ENCODE data around the gene S100B.

DNA sequence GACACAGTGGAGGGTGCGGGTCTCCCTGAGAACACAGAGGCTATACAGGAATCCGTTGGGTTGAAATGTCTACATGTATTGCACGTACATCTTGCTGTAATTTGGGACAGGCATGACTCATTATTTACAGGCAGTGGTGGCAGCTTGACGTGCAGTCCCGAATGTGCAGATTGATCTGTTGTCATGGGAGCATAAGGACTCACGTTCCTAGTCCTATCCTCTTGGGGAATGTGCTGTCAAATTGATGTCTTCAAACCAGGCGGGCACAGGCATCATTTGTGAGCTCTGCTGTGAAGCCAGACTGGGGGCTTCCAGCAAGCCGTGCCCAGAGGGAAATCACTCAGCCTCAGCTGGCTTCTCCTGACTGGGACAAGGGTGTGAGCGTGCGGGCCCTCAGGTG, 40.5 kb downstream of the S100B start:
- TF ChIP-seq, protein P1, sequence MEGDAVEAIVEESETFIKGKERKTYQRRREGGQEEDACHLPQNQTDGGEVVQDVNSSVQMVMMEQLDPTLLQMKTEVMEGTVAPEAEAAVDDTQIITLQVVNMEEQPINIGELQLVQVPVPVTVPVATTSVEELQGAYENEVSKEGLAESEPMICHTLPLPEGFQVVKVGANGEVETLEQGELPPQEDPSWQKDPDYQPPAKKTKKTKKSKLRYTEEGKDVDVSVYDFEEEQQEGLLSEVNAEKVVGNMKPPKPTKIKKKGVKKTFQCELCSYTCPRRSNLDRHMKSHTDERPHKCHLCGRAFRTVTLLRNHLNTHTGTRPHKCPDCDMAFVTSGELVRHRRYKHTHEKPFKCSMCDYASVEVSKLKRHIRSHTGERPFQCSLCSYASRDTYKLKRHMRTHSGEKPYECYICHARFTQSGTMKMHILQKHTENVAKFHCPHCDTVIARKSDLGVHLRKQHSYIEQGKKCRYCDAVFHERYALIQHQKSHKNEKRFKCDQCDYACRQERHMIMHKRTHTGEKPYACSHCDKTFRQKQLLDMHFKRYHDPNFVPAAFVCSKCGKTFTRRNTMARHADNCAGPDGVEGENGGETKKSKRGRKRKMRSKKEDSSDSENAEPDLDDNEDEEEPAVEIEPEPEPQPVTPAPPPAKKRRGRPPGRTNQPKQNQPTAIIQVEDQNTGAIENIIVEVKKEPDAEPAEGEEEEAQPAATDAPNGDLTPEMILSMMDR (IDR thresholded peaks at IDR 0.05), result no peak
- TF ChIP-seq POLR2AphosphoS5 (IDR thresholded peaks at IDR 0.05), result no peak

Measured in prostate gland (tissue), 2 donors.